Mucosa of gallbladder (tissue), 1 donor: Measurements from ENCODE around the gene AK9. TPM values are rescaled to one million over a fixed set of nuclear protein-coding genes. Genes with fewer than 3 reads are reported as not detected.
"Not testable (repeated sequence)": the region's sequence is repeated elsewhere in the genome, so short reads cannot be mapped to it uniquely, and the experiment has no call there.

Experiments
- DNase-seq: peaks from one replicate; pipeline ENCODE4 v3.0.0-alpha.2; 2020; ENCODE audit warnings: low spot score
- total RNA-seq: library from RNA; stranded (reverse); gene quantifications from one replicate; pipeline ENCODE4 v1.2.1, GENCODE V29; 2021
- donor health status: DM: no; HTN: no; CAD: no.

AK9 gene
- 11.2 TPM for total RNA-seq

DNA sequence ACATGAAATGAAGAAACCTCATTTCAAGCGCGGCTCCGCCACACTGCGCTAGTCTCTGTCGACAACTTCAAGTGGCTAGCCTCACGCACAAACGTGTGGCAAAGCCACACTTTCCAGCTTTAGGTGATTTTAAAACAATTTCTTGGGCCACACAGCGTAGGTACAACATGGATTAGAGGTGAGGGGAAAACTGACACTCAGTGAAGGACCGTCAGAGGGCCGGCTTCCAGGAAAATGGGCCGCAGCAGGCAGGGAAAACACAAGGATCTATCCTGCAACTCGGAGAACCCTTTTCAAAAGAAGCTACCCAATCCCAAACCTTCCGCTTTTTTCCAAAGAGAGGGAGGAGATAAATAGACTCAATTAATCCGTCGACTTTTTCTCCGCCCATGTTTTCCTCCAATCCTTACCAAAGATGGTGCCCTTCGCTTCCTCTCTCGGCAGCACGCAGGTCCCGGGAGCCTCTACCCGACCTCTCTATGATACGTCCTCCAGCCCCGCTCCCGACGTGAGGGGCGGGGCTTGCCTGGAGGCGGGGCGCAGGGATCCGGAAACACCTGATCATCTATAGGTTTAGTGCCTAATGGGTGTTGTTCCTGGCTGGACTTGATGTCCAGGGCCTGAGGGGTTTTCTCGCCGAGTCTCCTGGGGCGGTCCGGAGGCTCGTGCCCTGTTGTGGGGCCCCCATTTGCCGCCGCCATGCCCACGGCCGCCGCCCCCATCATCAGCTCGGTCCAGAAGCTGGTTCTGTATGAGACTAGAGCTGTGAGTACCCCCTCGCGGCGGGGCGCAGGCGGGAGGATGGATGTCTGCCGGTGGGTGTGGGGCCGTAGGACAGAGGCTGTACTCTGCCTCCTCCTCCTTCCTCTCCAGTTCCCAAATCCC, at the start of gene AK9, which contains the start of gene FIG4:
Gene AK9 (minus strand): TSS at position 466 of the 885 bp plus-strand sequence. CDS start 15,457 bp downstream, outside the sequence.
Gene FIG4 (plus strand): TSS at position 560 of the 885 bp plus-strand sequence. CDS start 140 bp downstream, at position 700.
- DNase-seq = peak; percentile 94

- no peak for DNase-seq
These were observed 49.8 kb upstream of the AK9 start for GRCh38 chr6:109740787-109741186.

- no peak for DNase-seq
These were observed 48.7 kb upstream of the AK9 start for GRCh38 chr6:109739686-109740085.

GRCh38 chr6:109738667-109739066, 47.7 kb upstream of the AK9 start:
- no peak for DNase-seq

DNA sequence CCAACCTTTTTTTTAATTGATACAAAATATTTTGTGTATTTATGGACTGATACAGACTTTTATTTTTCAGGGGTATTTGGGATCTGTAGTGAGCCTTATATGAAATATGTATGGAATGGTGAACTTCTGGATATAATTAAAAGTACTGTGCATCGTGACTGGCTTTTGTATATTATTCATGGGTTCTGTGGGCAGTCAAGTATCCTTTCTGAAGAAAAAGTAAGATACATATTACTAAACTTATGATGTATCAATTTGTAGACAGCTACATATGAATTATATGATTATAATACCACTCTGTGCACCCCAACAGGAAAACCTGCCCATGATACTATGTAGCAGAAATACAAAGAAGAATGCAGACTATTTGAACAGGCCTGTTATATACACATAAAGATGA, 47.3 kb upstream of the AK9 start:
- DNase-seq = no peak

GRCh38 chr6:109736273-109737025, 45.4 kb upstream of the AK9 start:
- no peak for DNase-seq

- not testable (repeated sequence) for DNase-seq
These were observed 34.2 kb upstream of the AK9 start for GRCh38 chr6:109725250-109725649.

GRCh38 chr6:109722564-109723254, 31.7 kb upstream of the AK9 start:
- no peak for DNase-seq

DNA sequence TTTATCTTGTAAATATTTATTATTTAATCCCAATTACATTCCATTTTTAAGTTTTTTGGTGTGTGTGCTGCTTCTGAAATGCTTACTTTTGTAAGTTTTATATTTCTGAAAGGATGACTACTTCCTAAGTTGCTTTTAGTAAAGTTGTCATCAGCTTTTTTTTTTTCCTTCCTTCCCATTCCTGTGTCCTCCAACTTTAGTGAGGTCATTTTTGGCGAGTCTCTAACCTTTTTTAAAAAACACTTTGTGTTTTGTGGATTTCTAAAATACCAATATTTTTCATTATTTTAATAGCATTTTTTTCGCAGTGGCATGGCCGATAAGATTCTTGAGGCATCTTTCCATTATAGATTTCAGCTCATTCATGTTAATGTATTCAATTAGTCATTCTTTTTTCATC, 31.0 kb upstream of the AK9 start:
- no peak for DNase-seq

DNA sequence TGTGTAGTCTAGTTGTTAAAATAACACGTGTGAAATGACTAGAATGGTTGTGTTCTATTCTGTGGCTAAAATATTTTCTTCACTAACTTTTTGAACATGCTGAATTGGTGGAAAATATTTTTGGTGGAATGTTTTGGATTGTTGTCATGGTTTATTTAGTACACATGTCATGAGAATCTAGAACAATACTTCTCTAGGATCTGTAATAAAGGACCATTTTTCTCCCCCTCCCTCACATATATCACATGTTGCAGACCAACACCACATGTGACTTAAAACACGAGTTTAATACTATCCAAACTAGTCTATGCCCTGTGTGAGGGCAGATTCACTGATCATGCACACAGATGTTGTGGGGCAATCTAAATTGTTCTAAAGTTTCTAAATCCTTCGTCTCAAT, 29.3 kb upstream of the AK9 start:
- DNase-seq = no peak

DNA sequence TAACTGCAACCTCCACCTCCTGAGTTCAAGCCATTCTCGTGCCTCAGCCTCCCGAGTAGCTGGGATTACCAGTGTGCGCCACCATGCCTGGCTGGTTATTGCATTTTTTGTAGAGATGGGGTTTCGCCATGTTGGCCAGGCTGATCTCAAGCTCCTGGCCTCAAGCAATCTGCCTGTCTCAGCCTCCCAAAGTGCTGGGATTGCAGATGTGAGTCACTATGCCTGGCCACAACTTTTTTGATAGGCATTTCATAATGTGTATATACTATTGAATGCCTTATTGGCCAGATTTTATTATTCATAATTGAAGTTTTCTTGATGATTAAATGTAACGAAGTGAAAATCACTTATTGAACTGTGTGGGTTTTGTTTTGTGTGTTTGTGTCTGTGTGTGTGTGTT, 28.0 kb upstream of the AK9 start:
- DNase-seq = no peak

DNA sequence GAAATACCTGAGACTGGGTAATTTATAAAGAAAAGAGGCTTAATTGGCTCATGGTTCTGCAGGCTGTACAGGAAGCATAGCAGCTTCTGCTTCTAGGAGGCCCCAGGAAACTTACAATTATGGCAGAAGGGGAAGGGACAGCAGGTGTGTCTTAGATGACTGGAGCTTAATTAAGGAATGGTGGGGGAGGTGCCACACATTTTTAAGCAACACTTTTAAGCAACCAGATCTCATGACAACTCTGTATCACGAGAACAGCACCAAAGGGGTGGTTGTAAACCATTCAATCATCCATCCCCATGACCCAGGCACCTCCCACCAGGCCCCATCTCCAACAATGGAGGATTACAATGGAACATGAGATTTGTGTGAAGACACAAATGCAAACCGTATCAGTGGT, 27.0 kb upstream of the AK9 start:
- DNase-seq = no peak

DNA sequence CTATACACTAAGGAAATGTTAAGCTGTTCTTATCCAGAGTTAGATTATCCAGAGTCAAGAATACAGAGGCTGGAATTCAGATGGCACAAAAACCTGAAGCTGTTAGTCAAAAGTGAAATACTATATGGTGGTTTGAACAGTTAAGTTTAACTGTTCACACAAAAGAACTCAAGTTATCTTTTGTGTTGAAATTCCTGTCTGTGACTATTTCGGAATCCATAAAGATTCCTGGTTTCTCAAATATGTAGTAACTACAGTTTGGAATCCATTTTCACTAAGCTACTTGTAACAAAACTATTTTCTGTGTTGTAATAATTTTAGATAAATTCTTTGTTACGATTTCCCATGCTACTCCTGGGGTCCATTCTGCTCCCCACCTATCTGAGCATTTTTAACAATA, 24.6 kb upstream of the AK9 start:
- no peak for DNase-seq

- DNase-seq = no peak
These were observed 23.6 kb upstream of the AK9 start for GRCh38 chr6:109714611-109715010.

- DNase-seq = no peak
These were observed 23.2 kb upstream of the AK9 start for GRCh38 chr6:109714166-109714565.

- no peak for DNase-seq
These were observed 22.1 kb upstream of the AK9 start for GRCh38 chr6:109713097-109713496.

DNA sequence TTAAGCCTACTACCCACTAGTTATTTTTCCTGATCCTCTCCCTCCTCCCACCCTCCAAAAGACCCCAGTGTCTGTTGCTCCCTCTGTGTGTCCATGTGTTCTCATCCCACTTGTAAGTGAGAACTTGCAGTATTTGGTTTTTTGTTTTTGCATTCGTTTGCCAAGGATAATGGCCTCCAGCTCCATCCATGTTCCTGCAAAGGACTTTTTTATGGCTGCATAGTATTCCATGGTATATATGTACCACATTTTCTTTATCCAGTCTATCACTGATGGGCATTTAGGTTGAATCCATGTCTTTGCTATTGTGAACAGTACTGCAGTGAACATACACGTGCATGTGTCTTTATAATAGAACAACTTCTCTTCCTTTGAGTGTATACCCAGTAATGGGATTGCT, 17.1 kb upstream of the AK9 start:
- DNase-seq = not testable (repeated sequence)

- no peak for DNase-seq
These were observed 15.5 kb upstream of the AK9 start for GRCh38 chr6:109706513-109706912.

DNA sequence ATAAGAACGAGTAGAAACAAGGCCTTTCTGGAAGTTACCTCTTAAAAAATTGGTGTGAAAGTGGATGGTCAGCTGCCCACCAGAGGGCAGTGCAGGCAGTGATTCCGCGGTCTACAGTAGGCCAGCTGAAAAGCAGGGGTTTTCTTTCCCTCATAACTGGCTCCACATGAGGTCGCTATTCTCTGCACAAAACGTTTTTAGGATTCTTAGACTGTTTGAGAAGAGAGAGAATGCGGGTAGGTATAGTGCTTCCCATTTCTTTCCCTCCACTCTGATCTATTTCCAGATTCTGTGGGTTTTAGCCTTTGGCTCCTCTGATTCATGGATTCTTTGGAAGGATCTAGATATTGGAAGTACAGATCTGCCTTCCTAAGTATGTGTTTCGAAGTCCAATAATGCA, 14.3 kb upstream of the AK9 start:
- DNase-seq = peak; percentile 87

- DNase-seq = no peak
These were observed 11.8 kb upstream of the AK9 start for GRCh38 chr6:109702791-109703190.

- DNase-seq = no peak
These were observed 10.8 kb upstream of the AK9 start for GRCh38 chr6:109701774-109702173.

DNA sequence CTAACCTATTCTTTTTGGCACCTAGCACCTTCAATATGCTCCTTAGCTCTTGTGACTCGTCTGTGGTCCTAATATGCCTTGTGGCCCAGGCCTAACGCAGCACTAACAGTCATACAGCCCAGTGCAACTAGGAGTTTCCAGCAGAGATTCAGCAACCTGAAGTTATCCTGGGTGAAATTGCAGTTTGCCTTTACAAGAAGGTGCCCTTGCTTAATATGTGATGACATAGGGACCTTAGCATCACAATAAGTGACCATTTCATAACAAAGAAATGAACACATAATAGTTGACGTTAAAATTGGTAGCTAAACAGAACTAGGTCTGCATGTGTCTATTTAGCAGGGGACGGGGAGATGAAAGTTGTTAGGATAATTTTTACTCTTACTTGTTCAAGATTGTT, 10.2 kb upstream of the AK9 start:
- no peak for DNase-seq
